H7 (cell line): ENCODE data around the gene ARPC3. TPM values are rescaled to one million over a fixed set of nuclear protein-coding genes. Genes with fewer than 3 reads are reported as not detected.
"Not testable (repeated sequence)": the region's sequence is repeated elsewhere in the genome, so short reads cannot be mapped to it uniquely, and the experiment has no call there.

Source experiments
- DNase-seq: peaks from one replicate; pipeline ENCODE4 v3.0.0; 2012
- H3K27me3 ChIP-seq: 2 replicates; pipeline ENCODE4 v1.6.0; 2011; ENCODE audit warnings: mild to moderate bottlenecking, low read length; ENCODE audit not compliant: control insufficient read depth, insufficient read depth
- H3K36me3 ChIP-seq: replicated peaks from 2 replicates; pipeline ENCODE4 v1.5.1; 2011; ENCODE audit warnings: low read length; ENCODE audit not compliant: control insufficient read depth, insufficient read depth
- H3K4me3 ChIP-seq: 2 replicates; pipeline ENCODE4 v1.5.1; 2011; ENCODE audit warnings: low read depth, mild to moderate bottlenecking, control low read depth, low read length, moderate library complexity; ENCODE audit not compliant: insufficient read depth
- total RNA-seq: library from RNA; depleted of rRNA; stranded (reverse); fragments of >200 nt; shearing (Covaris generic); gene quantifications from 2 replicates; pipeline ENCODE4 v1.2.3, GENCODE V29; 2014; rRNA removed

ARPC3 gene
- total RNA-seq, result 237 and 256 TPM in 2 replicates

DNA sequence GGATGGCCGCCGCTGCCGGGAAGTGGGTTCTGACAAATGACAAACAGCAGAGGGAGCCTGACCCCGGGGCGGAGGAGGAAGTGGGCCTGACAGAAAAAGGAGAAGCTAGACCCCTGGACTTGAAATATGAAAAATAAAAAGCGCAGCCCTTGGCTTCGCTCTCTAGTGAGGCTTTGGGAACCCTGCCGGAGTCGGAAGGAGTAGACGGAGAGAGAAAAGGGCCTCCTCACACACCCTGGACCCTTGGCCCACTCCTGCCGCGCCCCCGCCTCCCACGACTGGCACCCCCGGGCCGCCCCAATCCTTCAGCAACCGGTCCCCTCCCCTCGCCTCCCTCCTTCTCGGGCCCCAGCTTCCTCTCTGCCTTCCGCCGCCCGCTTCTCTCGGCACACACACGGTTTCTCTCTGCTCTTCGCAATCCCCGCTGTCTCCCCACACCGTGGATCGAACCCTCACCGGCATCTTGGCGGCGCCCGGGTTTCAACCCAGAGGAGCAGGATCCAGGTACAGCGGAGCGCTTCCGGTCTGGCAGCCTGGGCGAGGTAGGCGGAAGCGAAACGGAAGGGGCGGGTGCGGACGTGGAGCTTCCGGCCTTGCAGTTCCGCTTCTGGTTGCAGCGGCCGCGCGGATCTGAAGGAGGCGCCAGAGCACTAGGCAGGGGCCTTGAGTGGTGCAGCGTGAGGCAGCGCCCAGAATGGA lies at the start of gene ARPC3:
ARPC3 (minus strand) TSS at position 539 of the 699 bp plus-strand sequence; CDS start at position 462, 77 bp downstream.
- Histone ChIP-seq H3K36me3 (peaks cover 8% of the 10 kb centered on the region), H3K27me3 (no peaks in the 10 kb centered on the region), H3K4me3 (peak within 1 kb of the TSS; percentile 84)
- DNase-seq, result peak; percentile 94

DNA sequence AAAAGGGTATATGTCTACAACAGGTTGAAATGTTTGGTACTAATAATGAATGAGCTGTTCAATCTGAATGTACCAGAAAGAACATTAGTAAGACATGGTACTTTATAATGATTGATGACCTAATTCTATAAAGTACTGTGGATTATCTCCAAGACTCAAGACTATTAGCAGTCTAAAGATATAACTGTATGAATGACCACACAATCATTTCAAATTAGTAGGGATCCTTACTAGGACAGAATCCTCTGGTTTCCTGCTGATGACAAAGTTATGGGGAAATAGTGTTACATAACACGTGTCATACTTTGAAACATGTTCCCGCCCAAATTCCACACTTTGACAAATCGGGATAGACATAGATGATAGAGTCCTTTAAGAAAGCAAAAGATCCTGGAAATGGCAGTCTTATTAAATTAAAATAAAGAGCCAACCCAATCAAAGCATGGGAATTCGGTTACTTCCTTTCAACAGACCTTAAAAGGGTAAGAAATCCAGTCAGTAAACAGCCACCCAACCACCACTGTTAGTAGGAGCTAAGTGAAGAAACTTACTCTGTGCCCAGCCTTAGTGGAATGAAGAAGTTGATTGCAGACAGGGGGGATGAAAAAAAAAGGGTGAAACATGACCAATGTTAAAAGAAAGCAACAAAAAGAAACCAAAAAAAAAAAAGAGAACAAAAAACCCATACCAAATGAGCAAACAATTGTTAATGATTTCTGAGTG lies 49.0 kb upstream of the ARPC3 start:
- H3K36me3 ChIP-seq, result peaks cover 2% of the 10 kb centered on the region
- DNase-seq, result no peak
- peaks cover 3% of the 10 kb centered on the region; the same call in 1 of the 2 replicates for H3K27me3 ChIP-seq
- H3K4me3 ChIP-seq, result no peak overlapping the region

DNA sequence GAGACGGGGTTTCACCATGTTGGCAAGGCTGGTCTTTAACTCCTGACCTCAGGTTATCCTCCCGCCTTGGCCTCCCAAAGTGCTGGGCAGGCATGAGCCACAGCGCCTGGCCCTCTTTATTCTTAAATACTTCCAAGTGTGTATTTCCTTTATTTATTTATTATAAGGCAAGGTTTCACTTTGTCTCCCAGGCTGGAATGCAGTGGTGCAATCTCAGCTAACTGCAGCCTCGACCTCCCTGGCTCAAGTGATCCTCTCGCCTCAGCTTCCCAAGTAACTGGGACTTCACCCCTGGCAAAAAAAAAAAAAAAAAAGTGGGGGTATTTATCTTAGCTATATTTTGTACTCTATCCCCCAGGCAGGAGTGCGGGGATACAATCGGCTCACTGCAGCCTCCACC lies 25.3 kb upstream of the ARPC3 start:
- no peaks in the 10 kb centered on the region; the same call in 1 of the 2 replicates for H3K36me3 ChIP-seq
- no peaks in the 10 kb centered on the region for H3K27me3 ChIP-seq
- H3K4me3 ChIP-seq, result no peak overlapping the region
- DNase-seq, result no peak

DNA sequence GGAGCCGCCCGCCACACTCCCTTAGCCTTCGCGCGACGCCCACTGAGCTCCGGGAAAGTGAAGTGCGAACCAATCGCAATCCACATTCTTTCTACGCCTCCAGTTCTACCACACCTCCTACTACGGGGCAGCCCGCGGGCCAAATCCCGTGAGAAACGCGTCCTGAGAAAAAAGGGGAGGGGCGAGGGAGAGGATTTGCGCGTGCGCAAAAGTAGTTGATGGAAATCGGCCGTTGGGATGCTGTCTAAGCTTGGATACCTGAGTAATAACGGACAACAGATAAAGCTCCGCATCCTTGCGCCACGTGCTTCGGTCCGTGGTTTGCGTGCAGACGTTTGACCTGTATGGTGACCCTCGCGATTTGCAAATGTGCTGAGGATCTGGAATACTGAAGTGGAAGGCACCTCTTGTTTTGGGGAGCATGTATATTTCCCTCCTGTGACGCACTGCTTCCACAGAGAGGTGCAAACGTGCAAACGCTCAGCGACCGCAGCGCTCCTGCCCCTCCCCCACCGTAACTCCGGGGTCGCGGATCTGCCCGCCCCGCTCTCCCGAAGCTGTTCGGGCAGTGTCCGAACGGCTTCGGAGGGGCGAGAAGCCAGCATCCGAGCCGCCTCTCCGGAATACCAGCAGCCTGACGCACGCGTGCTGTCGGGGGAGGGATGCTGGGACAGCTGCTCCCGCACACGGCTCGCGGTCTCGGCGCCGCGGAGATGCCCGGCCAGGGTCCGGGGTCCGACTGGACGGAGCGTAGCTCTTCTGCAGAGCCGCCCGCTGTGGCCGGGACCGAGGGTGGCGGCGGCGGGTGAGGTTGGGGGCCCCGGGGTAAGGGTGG lies 18.3 kb upstream of the ARPC3 start, which contains the start of the genes FAM216A and GPN3:
FAM216A (plus strand) TSS at position 632 of the 835 bp plus-strand sequence; CDS start at position 663, 31 bp downstream.
GPN3 (minus strand) TSS at position 44 of the 835 bp plus-strand sequence. CDS start 54 bp downstream, outside the sequence.
- DNase-seq, result peak; percentile 95
- Histone ChIP-seq H3K36me3 (peaks cover 3% of the 10 kb centered on the region), H3K27me3 (no peaks in the 10 kb centered on the region), H3K4me3 (peak within 1 kb of the TSS; percentile 77)

DNA sequence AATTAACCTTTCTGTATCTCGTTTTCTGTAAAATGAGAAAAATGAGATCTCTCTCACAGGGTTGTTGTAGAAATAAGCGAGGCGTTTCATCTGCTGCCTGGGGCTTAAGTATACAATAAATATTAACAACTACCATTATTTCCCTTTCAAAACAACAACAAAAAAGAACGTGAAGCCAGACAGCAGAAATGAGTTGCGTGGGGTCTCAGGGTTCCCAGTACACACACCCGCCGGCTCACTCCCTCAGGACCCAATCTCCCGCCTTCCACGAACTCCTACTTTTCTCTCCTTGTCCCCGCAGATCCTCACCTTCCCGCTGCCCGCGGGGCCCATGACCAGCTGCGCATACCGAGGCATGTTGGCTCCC lies 17.7 kb upstream of the ARPC3 start:
- Histone ChIP-seq H3K36me3 (peaks cover 3% of the 10 kb centered on the region), H3K4me3 (peak overlapping the region; percentile 77), H3K27me3 (no peaks in the 10 kb centered on the region)
- DNase-seq, result no peak

DNA sequence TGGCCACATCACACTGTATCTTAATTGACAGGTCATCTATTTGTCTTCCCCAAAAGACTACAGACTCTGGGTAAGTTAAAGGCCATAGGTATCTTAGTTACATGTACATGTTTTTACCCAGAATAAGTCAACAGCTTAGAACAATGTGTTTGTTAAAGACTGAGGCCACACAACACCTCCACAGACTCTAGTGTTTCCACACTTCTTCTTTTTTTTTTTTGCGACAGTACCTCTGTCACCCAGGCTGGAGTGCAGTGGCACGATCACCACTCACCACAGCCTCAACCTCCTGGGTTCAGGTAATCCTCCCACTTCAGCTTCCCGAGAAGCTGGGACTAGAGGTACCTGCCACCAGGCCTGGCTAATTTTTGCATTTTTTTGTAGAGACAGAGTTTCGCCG lies 16.7 kb upstream of the ARPC3 start:
- Histone ChIP-seq H3K4me3 (no peak overlapping the region), H3K27me3 (no peaks in the 10 kb centered on the region), H3K36me3 (peaks cover 3% of the 10 kb centered on the region)
- no peak for DNase-seq

DNA sequence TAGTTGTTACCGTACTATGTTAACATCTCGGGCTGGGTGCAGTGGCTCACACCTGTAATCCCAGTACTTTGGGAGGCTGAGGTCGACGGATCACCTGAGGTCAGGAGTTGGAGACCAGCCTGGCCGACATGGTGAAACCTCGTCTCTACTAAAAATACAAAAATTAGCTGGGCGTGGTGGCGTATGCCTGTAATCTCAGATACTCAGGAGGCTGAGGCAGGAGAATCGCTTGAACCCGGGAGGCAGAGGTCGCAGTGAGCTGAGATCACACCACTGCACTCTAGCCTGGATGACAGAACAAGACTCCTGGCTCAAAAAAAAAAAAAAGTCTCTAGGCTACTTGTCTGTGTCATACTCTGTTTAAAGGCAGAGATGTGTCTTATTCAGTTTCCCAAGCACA lies 15.6 kb upstream of the ARPC3 start:
- H3K36me3 ChIP-seq, H3K27me3 ChIP-seq, H3K4me3 ChIP-seq, DNase-seq: not testable (repeated sequence)

DNA sequence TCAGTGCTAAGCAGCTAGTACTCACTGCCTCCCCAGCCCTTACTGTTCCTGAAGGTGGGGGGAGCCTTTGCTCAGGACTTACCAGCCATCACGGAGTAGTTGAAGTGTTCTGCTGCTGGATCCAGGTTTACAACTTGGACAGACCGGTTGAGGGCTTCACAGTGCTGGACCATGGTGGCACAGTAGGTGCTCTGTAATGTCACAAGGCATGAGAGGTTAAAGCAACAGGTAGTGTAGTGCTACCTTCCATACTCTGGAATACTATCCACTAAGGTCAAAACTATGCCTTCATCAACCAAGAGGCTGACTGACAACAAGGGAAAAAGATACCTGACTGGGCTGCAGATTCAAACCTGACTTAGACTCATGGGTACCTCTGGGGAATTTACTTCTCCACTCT lies 14.9 kb upstream of the ARPC3 start:
- peaks cover 3% of the 10 kb centered on the region for H3K36me3 ChIP-seq
- H3K4me3 ChIP-seq, result no peak overlapping the region
- no peaks in the 10 kb centered on the region for H3K27me3 ChIP-seq
- DNase-seq, result no peak

DNA sequence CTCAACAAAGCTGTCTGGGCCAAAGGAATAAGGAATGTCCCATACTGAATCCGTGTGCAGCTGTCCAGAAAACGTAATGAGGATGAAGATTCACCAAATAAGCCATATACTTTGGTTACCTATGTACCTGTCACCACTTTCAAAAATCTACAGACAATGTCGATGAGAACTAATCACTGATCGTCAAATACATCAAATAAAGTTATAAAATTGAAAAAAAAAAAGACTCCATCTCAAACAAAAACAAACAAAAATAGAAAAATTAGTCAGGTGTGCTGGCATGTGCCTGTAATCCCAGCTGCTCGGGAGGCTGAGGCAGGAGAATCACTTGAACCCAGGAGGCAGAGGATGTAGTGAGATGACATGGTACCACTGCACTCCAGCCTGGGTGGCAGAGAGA lies 11.1 kb upstream of the ARPC3 start:
- H3K27me3 ChIP-seq, H3K36me3 ChIP-seq, DNase-seq, H3K4me3 ChIP-seq: not testable (repeated sequence)

DNA sequence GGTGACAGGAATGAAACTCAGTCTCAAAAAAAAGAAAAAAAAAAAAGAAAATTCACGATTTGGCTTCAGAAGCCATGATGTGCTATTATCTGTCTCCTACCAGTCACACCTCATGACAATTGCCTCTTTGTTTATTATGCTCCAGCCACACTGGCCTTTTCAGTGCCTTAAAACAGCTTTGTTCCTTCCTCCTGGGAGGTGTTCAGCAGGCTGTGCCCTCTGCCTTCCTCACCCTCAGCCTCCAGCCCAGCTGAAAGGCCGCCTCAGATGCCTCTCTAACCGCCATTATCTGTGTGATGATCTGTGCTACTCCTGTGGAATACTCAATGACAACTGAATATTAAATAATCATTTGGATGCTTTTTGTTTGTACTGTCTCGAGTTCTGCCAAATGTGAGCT lies 8.6 kb upstream of the ARPC3 start:
- no peaks in the 10 kb centered on the region for H3K27me3 ChIP-seq
- no peak for DNase-seq
- H3K4me3 ChIP-seq, result no peak overlapping the region
- H3K36me3 ChIP-seq, result peaks cover 10% of the 10 kb centered on the region

DNA sequence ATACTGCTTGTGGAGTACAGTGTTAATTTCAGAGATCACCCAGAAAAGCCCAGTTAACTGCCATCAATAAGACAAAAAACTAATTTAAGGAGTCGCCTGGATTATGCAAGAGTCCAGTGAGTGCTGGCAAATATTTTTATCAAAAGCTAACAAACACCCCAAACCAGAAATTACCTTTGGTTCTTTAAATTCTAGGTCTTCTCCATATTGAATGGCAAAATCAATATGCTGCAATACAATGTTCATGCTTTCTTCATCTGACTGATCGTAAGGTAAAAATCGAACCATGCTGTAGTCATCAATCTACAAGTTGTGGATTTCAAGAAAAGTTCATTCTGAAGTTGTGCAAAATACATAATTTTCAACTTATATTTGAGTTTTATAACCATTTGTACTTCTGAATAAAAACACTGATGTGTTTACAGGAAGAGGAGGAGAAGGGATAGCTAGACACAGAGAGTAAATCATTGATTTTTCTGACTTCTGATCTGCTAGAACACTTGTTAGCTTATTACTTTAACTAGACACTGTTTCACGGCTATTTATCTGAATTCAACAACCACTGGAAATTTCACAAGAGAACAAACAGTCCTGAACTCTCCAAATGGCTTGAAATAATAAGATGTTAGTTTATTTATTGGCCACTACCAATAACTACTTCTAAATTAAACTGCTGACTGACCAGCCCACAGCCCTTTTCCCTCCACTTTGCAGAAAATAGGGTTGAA lies 3.6 kb upstream of the ARPC3 start:
- Histone ChIP-seq H3K36me3 (peaks cover 9% of the 10 kb centered on the region), H3K4me3 (no peak overlapping the region), H3K27me3 (no peaks in the 10 kb centered on the region)
- DNase-seq, result no peak

DNA sequence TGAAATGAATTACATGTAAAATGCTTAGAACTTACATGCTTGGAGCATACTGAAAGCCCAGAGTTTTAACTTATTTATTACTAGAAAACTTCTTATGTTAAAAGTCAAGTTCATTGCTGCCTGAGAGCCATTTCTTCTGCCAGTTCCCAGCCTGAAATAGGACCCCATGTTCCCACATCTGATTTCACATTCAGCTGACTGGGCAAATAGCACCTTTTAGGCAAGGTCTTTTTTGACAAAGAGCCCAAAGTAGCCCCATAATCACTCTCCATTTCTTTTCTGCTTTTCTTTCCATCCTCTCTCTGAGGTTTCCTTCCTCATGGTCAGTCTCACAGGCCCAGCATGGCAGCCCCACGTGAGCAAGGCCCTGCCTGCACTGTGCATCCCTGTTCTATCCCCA lies 1.1 kb upstream of the ARPC3 start:
- H3K27me3 ChIP-seq, result no peaks in the 10 kb centered on the region
- no peak for DNase-seq
- no peak overlapping the region for H3K4me3 ChIP-seq
- H3K36me3 ChIP-seq, result peaks cover 9% of the 10 kb centered on the region

DNA sequence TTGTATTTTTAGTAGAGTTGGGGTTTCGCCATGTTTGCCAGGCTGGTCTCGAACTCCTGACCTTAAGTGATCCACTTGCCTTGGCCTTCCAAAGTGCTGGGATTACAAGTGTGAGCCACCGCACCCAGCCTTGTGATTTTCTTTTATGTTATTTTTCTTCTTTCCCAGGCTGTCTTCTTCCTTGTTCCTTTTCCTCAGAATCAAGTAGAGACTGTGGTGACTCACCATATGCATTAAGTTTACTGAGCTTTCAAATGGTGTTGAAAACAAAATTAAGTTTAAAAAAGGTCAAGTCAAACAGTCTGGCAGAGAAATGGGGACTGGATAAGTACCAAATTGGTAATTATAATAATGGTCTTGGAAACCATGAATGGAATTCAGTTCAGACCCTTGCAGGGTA lies 5.7 kb downstream of the ARPC3 start:
- DNase-seq, result no peak
- Histone ChIP-seq H3K27me3 (no peaks in the 10 kb centered on the region), H3K4me3 (no peak overlapping the region), H3K36me3 (peaks cover 14% of the 10 kb centered on the region)

DNA sequence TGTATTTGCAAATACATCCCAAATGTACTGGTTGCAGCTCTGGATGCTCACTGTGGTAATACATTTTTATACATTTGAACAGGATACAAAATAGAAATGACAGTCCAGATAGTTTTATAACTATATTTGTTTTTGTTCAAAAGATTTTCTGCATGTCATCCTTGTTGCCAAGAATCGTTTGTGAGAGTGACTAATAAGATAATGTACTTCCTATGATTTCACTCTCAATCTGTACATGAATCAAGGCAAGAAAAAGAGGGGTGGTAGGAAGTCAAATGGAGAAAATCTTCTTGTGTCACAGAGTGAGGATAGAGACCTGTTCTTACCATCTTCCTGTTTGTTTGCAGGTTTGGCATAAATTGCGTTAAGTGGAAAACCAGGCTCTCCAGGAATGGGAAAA lies 13.9 kb downstream of the ARPC3 start:
- DNase-seq, result no peak
- Histone ChIP-seq H3K36me3 (peaks cover 12% of the 10 kb centered on the region), H3K27me3 (no peaks in the 10 kb centered on the region), H3K4me3 (no peak overlapping the region)
